Sigmoid colon (tissue), 7 donors: ENCODE results near the gene TSPAN4. TPM values are rescaled to one million over a fixed set of nuclear protein-coding genes. Genes with fewer than 3 reads are reported as not detected.

Source experiments
- DNase-seq: peaks from one replicate; pipeline ENCODE4 v3.0.0-alpha.2; 2019
- H3K27ac ChIP-seq, 4 donors: fragments of 200-600 bp; sonication (generic); one replicate each; pipeline ENCODE4 v1.5.1; 2016 to 2019; ENCODE audit warnings: mild to moderate bottlenecking in 1 of 4
- H3K27me3 ChIP-seq, 3 donors: fragments of 200-600 bp; sonication (generic); one replicate each; pipeline ENCODE4 v1.5.1; 2019; ENCODE audit warnings: mild to moderate bottlenecking in 1 of 3
- H3K36me3 ChIP-seq, 4 donors: fragments of 200-600 bp; sonication (generic); one replicate each; pipeline ENCODE4 v1.5.1; 2016 to 2019
- H3K4me1 ChIP-seq, 4 donors: fragments of 200-600 bp; sonication (generic); one replicate each; pipeline ENCODE4 v1.5.1; 2017 to 2019
- H3K4me3 ChIP-seq, 4 donors: fragments of 200-600 bp; sonication (generic); one replicate each; pipeline ENCODE4 v1.5.1; 2017 to 2019; ENCODE audit warnings: mild to moderate bottlenecking in 2 of 4, moderate library complexity in 1 of 4
- H3K9me3 ChIP-seq, 4 donors: fragments of 200-600 bp in 3 of 4; sonication (generic) in 3 of 4; one replicate each; pipeline versions ENCODE4 v1.5.1 to v1.6.1; 2013 to 2019
- CTCF ChIP-seq, 4 experiments: fragments of 450-650 bp in 3 of 4; fragments of 200-600 bp in 1 of 4; IDR thresholded peaks; one replicate each; pipeline ENCODE4 v1.5.1; 2016 to 2019; ENCODE audit warnings: antibody characterized with exemption in 4 of 4, mild to moderate bottlenecking in 3 of 4, moderate library complexity in 2 of 4
- EP300 ChIP-seq, 4 donors: sonication (generic); formaldehyde crosslinking; IDR thresholded peaks; one replicate each; pipeline ENCODE4 v1.6.1; 2017; ENCODE audit warnings: antibody characterized with exemption in 4 of 4
- POLR2A ChIP-seq, 2 donors: fragments of 450-650 bp; IDR thresholded peaks; one replicate each; pipeline ENCODE4 v1.6.1; 2016; ENCODE audit warnings: antibody characterized with exemption in 2 of 2, mild to moderate bottlenecking in 2 of 2, moderate library complexity in 2 of 2
- POLR2AphosphoS5 ChIP-seq, 4 donors: sonication (generic); formaldehyde crosslinking; IDR thresholded peaks; one replicate each; pipeline ENCODE4 v1.6.1; 2017; ENCODE audit warnings: antibody characterized with exemption in 4 of 4
- WGBS, 2 donors: extraction: QIAGEN DNeasy Blood & Tissue Kit; methylation state at CpG; one replicate each; pipeline ENCODE4 v1.1.7; 2013; 5-methylcytosine and 5-hydroxymethylcytosine counted together
- intact Hi-C: fragments of 100-400 bp; cut with DNase I; formaldehyde crosslinking; loops from one replicate; pipeline ENCODE4 v1.15.1; 2023
- polyA plus RNA-seq, 3 donors: library from polyadenylated mRNA; stranded (reverse); fragments of 200-250 nt; gene quantifications; one replicate each; pipeline ENCODE4 v1.2.3, GENCODE V29; 2013
- total RNA-seq, 4 donors: library from RNA; depleted of rRNA; stranded (reverse); fragments of >200 nt; gene quantifications; one replicate each; pipeline ENCODE4 v1.1.0, GENCODE V29; 2016
- donor health status: healthy with polysubstance abuse.
- donor health status: Bipolar disorder and iron deficiency.
- donor health status: healthy.

Gene TSPAN4
- total and polyA plus RNA-seq, 7 donors: 8.8 to 92.7 (median 79.2) TPM

- Histone ChIP-seq H3K4me1 (peaks cover 0 to 38% (median 31%) of the 10 kb centered on the region in 4 donors), H3K27ac (peak overlapping the region; percentile 84 to 93 (median 90)), H3K4me3 (peak overlapping the region; percentile 49 to 65 (median 56)), H3K27me3 (no peaks in the 10 kb centered on the region), H3K36me3 (peaks cover 0 to 34% (median 3%) of the 10 kb centered on the region in 4 donors), H3K9me3 (no peaks in the 10 kb centered on the region)
- intact Hi-C loops: loop anchor here (1.0 to 5.0 kb wide), 4 partner anchors 12 to 100 kb away; partner anchors contain the start of genes DEAF1, POLR2L, RPLP2 and TALDO1
- 0% methylated on average over 57 of the region's 57 CpGs for WGBS, 2 donors
- DNase-seq: peak; percentile 89
- TF ChIP-seq POLR2A (IDR thresholded peaks at IDR 0.05) (no peak), EP300 (IDR thresholded peaks at IDR 0.05) (no peak), POLR2AphosphoS5 (IDR thresholded peaks at IDR 0.05) (peak in 3 of 4 donors; percentile 15 to 41 (median 38)), CTCF (IDR thresholded peaks at IDR 0.05) (peak in 1 of 4 experiments; percentile 6)
These were observed 45.2 kb upstream of the TSPAN4 start for GRCh38 chr11:797296-798092.

GRCh38 chr11:798093-798713 lies 44.4 kb upstream of the TSPAN4 start, which contains the start of gene SLC25A22:
SLC25A22 (minus strand) TSS chr11:798281; CDS start chr11:795006, 3,275 bp downstream.
- peak within 1 kb of the TSS; percentile 84 to 93 (median 90) for H3K27ac ChIP-seq
- DNase-seq: no peak
- peak within 1 kb of the TSS; percentile 49 to 65 (median 56) for H3K4me3 ChIP-seq
- peaks cover 0 to 38% (median 31%) of the 10 kb centered on the region in 4 donors for H3K4me1 ChIP-seq
- 2 to 3% methylated on average over 69 of the region's 69 CpGs for WGBS, 2 donors
- H3K27me3 ChIP-seq: no peaks in the 10 kb centered on the region
- TF ChIP-seq EP300 (IDR thresholded peaks at IDR 0.05) (no peak), POLR2A (IDR thresholded peaks at IDR 0.05) (no peak), POLR2AphosphoS5 (IDR thresholded peaks at IDR 0.05) (no peak), CTCF (IDR thresholded peaks at IDR 0.05) (peak; percentile 42 to 82 (median 66))
- intact Hi-C loops: loop anchor here (5.0 kb wide), 2 partner anchors 51 to 101 kb away; partner anchors contain the start of genes DEAF1, TALDO1 and TMEM80
- no peaks in the 10 kb centered on the region for H3K9me3 ChIP-seq
- peaks cover 0 to 41% (median 3%) of the 10 kb centered on the region in 4 donors for H3K36me3 ChIP-seq

GRCh38 chr11:799641-800316 lies 42.9 kb upstream of the TSPAN4 start:
- Histone ChIP-seq H3K27ac (no peak overlapping the region), H3K4me3 (no peak overlapping the region), H3K9me3 (no peaks in the 10 kb centered on the region), H3K4me1 (peaks cover 0 to 47% (median 41%) of the 10 kb centered on the region in 4 donors), H3K27me3 (no peaks in the 10 kb centered on the region), H3K36me3 (peaks cover 0 to 38% (median 3%) of the 10 kb centered on the region in 4 donors)
- TF ChIP-seq CTCF (IDR thresholded peaks at IDR 0.05): no peak
- no peak for TF ChIP-seq POLR2AphosphoS5 (IDR thresholded peaks at IDR 0.05)
- TF ChIP-seq EP300 (IDR thresholded peaks at IDR 0.05): no peak
- TF ChIP-seq POLR2A (IDR thresholded peaks at IDR 0.05): no peak
- no peak for DNase-seq
- intact Hi-C loops: loop anchor here (5.0 kb wide), 2 partner anchors 52 to 102 kb away; partner anchors contain the start of genes DEAF1, TALDO1 and TMEM80
- WGBS, 2 donors: 96% methylated on average over 32 of the region's 32 CpGs

GRCh38 chr11:800473-800872 lies 42.2 kb upstream of the TSPAN4 start:
- TF ChIP-seq POLR2AphosphoS5 (IDR thresholded peaks at IDR 0.05) (no peak), EP300 (IDR thresholded peaks at IDR 0.05) (no peak), CTCF (IDR thresholded peaks at IDR 0.05) (no peak), POLR2A (IDR thresholded peaks at IDR 0.05) (no peak)
- intact Hi-C loops: no loop called here

More at GRCh38 chr11:800473-800872, 42.2 kb upstream of the TSPAN4 start:
- WGBS, 2 donors: 93 to 96% methylated on average over 30 of the region's 30 CpGs
- no peak overlapping the region for H3K4me3 ChIP-seq
- no peaks in the 10 kb centered on the region for H3K9me3 ChIP-seq
- no peak overlapping the region for H3K27ac ChIP-seq
- H3K27me3 ChIP-seq: no peaks in the 10 kb centered on the region
- peaks cover 0 to 46% (median 37%) of the 10 kb centered on the region in 4 donors for H3K4me1 ChIP-seq
- H3K36me3 ChIP-seq: peaks cover 0 to 38% (median 3%) of the 10 kb centered on the region in 4 donors
- no peak for DNase-seq
